Left ventricle myocardium inferior (tissue), 1 donor: ENCODE measurements around the gene POLN. TPM values are rescaled to one million over a fixed set of nuclear protein-coding genes. Genes with fewer than 3 reads are reported as not detected.

Source experiments
- DNase-seq: peaks from one replicate; pipeline ENCODE4 v3.0.0-alpha.2; 2020
- H3K27ac ChIP-seq: fragments of 200-600 bp; replicated peaks from 2 replicates; pipeline ENCODE4 v1.8.0; 2021
- H3K27me3 ChIP-seq: fragments of 200-600 bp; 2 replicates; pipeline ENCODE4 v1.8.0; 2021; ENCODE audit warnings: low read depth
- H3K36me3 ChIP-seq: fragments of 200-600 bp; 2 replicates; pipeline ENCODE4 v1.8.0; 2021
- H3K4me1 ChIP-seq: fragments of 200-600 bp; 2 replicates; pipeline ENCODE4 v1.8.0; 2021
- H3K4me3 ChIP-seq: fragments of 200-600 bp; 2 replicates; pipeline ENCODE4 v1.8.0; 2021; ENCODE audit warnings: mild to moderate bottlenecking, moderate library complexity
- H3K9me3 ChIP-seq: fragments of 200-600 bp; replicated peaks from 2 replicates; pipeline ENCODE4 v1.8.0; 2021
- intact Hi-C: fragments of 100-400 bp; cut with micrococcal nuclease; formaldehyde crosslinking; loops from one replicate; pipeline ENCODE4 v1.11.0; 2022
- total RNA-seq: library from RNA; stranded (reverse); fragmentation: NEBNext Ultra II Directional; extraction: Animal tissue kit (Norgen Biotek cat#: 25700); gene quantifications from one replicate; pipeline ENCODE4 v1.2.1, GENCODE V29; 2021
- TF ChIP-seq, protein P1 (sequence below): fragments of 200-600 bp; IDR thresholded peaks from 2 replicates; pipeline ENCODE4 v1.8.0; 2021; ENCODE audit warnings: antibody characterized with exemption, mild to moderate bottlenecking, borderline replicate concordance
- donor health status: DM: no; HTN: yes; CAD: no; lungs with severe emphysema.

Gene POLN
- total RNA-seq, 1 donor from 2014 or later = 2.2 TPM

DNA sequence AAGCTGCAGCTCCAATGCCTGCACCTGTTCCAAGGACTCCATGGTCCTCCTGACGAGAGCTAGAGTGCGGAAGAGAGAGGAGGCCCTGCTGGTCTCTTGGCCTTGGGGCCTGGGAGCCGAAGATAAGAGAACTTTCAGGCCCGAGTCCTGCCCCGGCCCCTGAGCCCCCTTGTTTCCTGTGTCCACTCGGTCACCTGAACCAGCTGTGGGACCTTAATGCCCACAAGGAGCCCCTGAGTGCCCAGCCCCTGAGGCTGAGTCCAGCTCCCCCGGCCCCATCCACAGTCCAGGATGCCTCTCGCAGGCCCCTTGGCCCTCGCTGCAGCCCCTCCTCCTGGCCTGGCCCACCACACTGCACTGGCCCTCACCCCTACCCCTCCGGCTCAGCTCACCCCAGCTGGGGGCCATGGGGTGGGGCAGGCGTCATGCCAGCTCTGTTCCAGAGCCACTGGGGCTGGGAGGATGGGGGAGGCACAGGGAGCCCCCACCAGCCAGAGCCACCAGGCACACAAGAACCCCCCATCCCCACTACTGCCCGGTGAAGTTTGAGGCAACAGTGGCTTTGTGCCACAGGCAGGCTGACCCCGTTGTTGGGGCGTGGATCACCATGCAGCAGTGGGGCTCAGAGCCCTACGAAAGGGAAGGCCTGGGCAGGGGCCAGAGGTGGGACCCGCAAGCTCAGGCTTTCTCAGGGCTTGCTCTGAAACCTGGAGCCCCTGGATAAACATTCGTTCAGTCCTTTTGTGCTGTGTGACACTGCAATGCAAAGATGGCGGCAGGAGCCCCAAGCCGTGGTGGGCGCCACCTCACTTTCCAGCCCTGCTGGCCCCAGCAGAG, 168.7 kb downstream of the POLN start:
- TF ChIP-seq, protein P1, sequence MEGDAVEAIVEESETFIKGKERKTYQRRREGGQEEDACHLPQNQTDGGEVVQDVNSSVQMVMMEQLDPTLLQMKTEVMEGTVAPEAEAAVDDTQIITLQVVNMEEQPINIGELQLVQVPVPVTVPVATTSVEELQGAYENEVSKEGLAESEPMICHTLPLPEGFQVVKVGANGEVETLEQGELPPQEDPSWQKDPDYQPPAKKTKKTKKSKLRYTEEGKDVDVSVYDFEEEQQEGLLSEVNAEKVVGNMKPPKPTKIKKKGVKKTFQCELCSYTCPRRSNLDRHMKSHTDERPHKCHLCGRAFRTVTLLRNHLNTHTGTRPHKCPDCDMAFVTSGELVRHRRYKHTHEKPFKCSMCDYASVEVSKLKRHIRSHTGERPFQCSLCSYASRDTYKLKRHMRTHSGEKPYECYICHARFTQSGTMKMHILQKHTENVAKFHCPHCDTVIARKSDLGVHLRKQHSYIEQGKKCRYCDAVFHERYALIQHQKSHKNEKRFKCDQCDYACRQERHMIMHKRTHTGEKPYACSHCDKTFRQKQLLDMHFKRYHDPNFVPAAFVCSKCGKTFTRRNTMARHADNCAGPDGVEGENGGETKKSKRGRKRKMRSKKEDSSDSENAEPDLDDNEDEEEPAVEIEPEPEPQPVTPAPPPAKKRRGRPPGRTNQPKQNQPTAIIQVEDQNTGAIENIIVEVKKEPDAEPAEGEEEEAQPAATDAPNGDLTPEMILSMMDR = no peak
- no peaks in the 10 kb centered on the region for H3K4me1 ChIP-seq
- H3K27me3 ChIP-seq = peaks cover 31% of the 10 kb centered on the region
- H3K9me3 ChIP-seq = no peaks in the 10 kb centered on the region
- H3K36me3 ChIP-seq = no peaks in the 10 kb centered on the region
- no peak for DNase-seq
- H3K27ac ChIP-seq = no peak overlapping the region
- intact Hi-C loops = no loop called here
- H3K4me3 ChIP-seq = no peak overlapping the region

GRCh38 chr4:2071912-2072867, 169.7 kb downstream of the POLN start:
- H3K27me3 ChIP-seq = peaks cover 32% of the 10 kb centered on the region
- DNase-seq = no peak
- intact Hi-C loops = no loop called here
- no peak overlapping the region for H3K4me3 ChIP-seq
- no peaks in the 10 kb centered on the region for H3K9me3 ChIP-seq
- no peaks in the 10 kb centered on the region for H3K36me3 ChIP-seq
- TF ChIP-seq, protein P1 = no peak
- H3K27ac ChIP-seq = no peak overlapping the region
- no peaks in the 10 kb centered on the region for H3K4me1 ChIP-seq

DNA sequence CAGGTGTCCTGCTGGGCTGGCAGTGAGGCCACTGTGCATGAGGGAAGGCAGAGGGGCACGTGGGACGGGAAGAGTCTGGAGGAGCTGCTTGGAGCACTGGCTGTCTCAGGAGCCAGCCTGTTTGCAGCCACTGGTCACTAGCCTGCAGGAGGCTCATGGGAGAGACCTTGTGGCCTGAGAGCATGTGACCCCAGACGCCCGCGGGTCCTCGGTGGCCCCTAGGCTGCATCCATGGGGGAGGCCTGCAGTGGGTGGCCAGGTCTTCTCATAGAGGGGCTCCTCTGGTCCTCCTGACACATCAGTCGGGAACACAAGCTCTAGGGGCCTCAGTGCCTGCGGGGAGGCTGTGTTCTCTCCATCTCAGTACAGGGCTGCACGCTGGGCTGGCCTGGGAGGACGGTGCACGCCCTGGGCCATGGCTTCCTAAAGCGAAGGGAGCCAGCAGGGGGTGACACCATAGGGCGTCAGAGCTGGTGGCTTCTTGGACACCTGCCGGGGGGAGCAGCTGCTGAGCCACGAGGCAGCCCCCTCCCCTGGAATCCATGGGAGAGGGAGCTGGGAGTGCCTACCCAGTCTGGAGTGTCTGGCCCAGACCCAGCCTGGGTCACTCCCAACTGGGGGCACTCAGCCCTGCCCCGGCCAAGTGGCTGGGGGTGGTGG, 170.5 kb downstream of the POLN start:
- no peak overlapping the region for H3K27ac ChIP-seq
- no peaks in the 10 kb centered on the region for H3K36me3 ChIP-seq
- TF ChIP-seq, protein P1 = no peak
- no peak overlapping the region for H3K4me3 ChIP-seq
- H3K27me3 ChIP-seq = peaks cover 40% of the 10 kb centered on the region
- no peaks in the 10 kb centered on the region for H3K9me3 ChIP-seq
- intact Hi-C loops = no loop called here
- no peaks in the 10 kb centered on the region for H3K4me1 ChIP-seq
- DNase-seq = no peak

DNA sequence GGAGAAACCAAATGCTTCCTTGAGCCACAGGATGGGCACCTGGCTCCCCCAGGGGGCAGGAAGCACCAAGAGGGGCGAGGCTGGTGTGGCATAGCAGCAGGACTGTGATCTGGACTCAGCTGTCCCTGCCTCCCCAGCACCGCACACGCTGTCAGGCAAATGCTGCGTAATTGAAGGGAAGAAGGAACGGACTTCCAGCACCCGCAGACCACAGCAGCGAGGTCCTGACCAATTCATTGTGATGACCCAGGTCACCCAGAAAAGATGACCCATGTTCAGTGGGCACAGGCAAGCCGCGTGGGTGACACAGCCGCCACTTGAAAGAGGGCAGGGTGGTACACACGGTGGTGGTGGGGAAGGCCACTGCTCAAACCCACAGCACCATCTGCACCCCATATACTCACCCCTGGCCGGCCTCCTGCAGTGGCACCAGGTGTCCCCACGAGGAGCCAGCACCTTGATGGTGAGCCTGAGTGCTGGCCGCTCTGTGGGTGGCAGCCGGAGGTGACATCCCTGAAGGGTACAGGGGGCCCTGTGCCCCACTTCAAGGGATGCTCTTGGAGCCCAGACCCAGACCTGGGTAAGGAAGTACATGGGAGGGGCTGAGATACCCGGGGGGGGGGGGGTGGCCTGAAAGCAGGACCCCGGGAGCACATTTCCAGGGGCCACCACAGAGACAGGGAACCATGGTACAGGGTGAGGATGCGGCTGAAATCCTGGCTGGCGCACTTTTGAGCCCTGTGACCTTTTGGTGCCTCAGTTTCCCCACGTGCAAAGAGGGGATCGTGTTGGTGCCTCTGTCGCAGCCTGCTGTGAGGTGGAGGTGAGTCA, 171.3 kb downstream of the POLN start:
- H3K4me3 ChIP-seq = no peak overlapping the region
- H3K4me1 ChIP-seq = no peaks in the 10 kb centered on the region
- no peaks in the 10 kb centered on the region for H3K9me3 ChIP-seq
- no peaks in the 10 kb centered on the region for H3K36me3 ChIP-seq
- TF ChIP-seq, protein P1 = no peak
- DNase-seq = no peak
- H3K27ac ChIP-seq = no peak overlapping the region
- H3K27me3 ChIP-seq = peaks cover 46% of the 10 kb centered on the region
- intact Hi-C loops = no loop called here
